HG03025 (cell line): ENCODE results near the gene APPL1.

Experiments
- ATAC-seq: cut with Tn5 transposase; IDR thresholded peaks from one replicate; pipeline ENCODE4 v1.9.1; 2021; ENCODE audit warnings: mild to moderate bottlenecking, moderate library complexity; ENCODE audit not compliant: unreplicated experiment, low FRiP score

Gene APPL1, protein sequence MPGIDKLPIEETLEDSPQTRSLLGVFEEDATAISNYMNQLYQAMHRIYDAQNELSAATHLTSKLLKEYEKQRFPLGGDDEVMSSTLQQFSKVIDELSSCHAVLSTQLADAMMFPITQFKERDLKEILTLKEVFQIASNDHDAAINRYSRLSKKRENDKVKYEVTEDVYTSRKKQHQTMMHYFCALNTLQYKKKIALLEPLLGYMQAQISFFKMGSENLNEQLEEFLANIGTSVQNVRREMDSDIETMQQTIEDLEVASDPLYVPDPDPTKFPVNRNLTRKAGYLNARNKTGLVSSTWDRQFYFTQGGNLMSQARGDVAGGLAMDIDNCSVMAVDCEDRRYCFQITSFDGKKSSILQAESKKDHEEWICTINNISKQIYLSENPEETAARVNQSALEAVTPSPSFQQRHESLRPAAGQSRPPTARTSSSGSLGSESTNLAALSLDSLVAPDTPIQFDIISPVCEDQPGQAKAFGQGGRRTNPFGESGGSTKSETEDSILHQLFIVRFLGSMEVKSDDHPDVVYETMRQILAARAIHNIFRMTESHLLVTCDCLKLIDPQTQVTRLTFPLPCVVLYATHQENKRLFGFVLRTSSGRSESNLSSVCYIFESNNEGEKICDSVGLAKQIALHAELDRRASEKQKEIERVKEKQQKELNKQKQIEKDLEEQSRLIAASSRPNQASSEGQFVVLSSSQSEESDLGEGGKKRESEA

DNA sequence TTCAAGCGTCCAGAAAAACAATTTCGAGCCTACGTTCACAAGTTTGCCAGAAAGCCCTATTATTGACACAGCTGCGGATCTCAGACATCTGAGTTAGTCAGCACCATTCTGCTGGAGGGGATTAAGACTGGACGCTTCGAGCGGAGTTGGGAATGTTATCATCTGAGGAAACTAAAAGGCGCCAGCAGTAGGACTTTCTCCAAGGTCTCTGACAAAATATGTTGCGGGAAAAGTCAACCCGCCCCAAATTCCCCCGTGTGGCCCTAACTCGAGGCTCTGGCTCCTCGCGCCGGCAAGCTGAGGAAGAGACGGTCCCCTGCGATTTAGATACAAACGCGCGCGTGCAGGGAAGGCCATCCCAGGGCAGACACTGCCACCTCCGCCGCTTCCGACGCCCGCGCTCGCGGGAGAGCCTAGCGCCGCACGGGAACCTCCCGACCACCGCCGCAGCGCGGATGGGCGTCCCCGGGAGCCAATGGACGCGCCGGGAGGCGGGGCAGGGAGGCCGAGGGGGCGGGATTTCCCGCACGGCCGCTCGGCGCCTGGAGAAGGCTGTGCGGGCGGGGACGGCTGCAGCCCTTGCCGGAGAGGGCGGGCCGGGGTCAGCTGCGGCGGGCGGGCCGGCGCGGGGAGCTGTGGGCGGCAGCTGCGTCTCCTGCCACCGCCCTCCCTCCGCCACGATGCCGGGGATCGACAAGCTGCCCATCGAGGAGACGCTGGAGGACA, at the start of gene APPL1:
Gene APPL1 (plus strand): TSS at position 526 of the 726 bp plus-strand sequence. CDS start 155 bp downstream, at position 681.
- peak; percentile 87 for ATAC-seq

DNA sequence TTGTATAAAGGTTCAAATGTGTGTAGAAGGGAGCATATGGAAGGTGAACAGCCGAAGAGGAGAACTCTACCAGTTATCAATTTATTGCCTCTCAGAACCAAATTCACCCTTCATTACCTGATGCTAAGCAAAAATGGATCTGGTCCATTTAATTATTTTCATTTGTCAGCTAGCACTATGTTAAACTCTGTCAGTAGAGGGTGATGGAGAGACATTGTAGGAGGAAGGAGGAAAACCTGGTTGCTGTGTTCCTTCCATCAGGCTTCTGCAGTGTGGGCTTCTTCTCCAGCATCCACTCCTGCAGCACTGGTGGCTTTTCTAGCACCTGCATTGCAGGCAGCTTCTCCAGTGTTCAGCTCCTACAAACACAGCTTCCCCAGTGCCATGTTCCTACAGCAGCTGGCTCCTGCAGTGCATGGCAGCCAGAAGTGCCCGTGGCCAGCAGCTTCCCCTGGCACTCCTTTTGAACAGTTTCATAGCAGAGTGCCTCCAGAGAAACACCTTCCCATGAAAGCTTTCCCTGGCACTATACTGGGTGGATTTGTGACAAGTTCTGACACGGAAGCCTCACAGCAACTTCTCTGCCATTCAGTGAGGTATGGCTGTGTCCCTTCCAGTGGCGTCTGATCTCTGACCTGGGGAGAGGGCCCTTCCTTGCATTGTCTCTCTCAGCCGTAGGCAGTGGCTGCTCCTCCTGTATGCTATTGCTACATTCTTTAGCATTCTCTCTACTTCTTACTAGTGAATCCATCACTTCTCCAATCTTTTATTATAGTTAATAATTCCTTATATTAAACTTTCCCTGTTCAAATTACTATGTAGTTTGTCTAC, 47.7 kb upstream of the APPL1 start:
- ATAC-seq, result no peak

DNA sequence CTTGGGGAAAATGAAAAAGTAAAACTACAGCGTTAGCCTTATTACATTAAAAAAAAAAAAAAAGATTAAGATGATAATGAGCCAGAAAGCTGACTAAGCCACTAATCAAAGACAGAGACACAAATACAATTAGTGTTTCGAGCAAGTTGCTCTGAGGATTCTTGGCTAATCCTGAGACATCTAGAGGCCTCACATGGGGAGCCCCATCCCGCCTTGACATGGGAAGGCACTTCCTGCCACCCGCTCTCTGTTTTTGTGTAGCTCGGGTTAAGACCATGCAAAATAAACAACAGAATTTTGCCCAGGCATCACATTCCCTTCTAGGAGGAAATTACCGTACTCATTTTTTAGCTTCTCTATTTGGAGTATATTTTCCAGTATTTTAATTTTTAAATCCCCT, 43.0 kb upstream of the APPL1 start:
- no peak for ATAC-seq

DNA sequence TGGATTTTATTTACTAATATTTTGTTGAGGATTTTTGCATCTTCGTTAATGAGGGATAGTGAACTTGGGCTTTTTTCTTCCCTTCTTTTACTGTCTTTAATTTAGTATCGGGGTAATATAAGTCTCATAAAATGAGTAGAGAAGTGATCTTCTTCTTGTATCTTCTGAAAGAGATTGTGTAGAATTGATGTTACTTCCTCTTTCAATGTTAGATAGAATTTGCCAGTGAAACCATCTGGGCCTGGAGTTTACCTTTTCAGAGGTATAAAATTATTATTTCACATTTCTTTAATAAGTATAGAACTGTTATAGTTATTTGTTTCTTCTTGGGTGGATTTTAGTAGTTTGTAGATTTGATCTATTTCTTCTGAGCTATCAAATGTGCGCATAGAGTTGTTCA, 35.5 kb upstream of the APPL1 start:
- no peak for ATAC-seq

DNA sequence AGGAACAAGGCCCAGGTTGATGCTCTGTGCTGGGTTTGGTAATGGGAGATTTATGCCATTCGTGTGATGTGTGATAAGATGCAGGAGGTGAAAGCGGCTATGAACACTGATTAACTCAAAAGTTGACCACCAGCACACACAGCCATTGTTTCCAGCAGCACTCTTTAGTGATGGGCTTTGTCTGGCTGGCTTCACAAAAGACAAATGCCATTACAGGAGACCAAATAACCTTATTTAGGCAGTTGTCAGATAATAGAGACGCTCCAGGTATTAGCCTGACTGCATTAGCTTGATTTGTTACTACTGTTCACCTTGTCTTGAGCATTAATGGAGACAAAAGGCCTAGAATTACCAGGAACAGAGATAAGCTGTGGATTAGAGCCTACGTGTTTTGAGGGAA, 32.9 kb upstream of the APPL1 start:
- no peak for ATAC-seq

DNA sequence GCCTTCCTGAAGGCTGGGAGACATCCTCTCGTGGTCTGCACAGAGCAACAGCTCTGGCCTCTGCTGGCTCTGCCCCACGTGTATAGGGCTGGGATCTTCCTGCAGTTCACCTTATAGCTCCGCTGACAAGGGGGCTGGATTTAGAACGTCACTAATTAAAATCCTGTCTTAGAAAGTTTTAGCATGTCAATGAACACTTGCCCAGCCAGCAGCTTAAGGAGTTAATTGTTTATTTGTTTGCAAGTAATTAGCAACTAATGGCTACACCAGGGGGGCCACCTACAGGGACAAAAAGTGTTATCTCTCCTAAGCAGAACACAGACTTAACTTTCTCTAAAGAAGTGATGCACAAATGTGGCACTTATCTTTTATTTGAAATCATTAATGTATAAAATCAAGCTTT, 27.6 kb upstream of the APPL1 start, which contains the start of gene HESX1:
Gene HESX1 (minus strand): TSS at position 84 of the 403 bp plus-strand sequence. CDS start 60 bp downstream, at position 24.
- no peak for ATAC-seq

DNA sequence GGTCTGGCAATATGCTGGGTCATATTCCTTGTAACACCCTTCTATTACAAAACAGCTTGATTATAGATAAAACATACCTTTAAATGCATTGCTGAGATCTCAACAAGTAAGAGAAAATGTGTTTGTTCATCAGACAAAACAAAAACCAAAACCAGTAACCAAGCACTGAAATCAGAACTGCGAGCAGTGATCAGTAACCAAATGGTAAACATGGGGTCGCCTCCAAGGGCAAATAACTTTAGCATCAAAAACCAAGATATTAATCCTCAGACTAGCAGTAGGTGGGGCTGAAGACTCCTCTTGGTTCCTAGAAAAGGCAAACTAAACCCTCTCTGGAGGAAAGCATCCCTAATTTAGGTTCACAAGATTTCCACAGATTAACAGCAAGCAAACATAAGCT, 21.1 kb upstream of the APPL1 start:
- no peak for ATAC-seq

DNA sequence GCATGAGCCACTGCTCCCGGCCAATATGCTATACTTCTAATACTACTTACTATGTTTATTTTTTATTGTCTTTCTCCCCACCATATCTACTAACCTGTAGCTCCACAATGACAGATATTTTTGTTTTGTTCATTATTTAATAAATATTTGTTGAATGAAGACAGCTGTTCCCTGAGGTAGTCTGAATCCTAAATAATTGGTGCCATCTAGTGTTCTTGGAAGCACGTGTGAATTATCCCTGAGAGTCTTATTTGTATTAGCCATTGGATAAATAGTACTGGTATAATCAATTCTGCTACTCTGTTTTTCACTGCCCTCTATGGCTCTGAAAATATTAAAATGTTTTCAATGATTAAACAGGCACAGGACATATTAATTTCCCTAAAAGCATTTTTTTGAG, 5.6 kb upstream of the APPL1 start:
- ATAC-seq, result no peak

DNA sequence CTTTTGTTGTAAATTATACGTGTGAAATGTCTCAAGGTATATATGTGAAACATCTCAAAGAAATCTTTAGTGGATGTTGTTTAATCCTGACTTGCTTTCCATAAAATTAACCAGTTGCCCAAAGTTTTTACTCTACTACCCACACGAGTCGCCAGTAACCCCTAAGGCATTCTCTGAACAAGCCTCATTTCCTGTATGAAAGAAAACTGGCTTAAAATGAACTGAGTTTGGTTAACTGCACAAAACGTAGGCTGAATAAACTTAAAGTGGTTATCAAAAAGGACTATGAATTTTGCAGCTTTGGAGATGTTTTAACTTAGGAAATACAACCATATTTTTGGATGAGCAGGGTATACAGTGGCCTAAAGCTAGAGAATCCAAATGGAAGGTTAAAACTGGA, 2.7 kb upstream of the APPL1 start:
- ATAC-seq, result no peak

DNA sequence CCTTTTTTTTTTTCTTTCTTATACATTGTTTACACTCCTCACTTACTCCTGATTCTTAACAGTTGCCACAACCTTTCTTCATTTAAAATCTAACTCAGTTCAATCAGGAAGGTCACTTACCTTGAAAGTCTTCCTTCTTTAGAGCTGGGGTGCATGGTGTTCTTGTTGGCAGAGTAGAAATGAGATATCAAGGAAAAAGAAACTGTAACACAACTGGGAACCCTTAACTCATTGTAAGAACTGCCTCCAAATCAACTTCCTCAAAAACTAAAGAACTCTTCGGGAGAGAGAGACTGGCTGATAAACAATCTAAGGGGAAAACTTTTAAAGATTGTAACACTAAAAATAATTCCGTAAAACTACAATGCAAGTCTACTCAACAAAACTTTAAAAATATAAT, 1.4 kb upstream of the APPL1 start:
- ATAC-seq, result no peak

DNA sequence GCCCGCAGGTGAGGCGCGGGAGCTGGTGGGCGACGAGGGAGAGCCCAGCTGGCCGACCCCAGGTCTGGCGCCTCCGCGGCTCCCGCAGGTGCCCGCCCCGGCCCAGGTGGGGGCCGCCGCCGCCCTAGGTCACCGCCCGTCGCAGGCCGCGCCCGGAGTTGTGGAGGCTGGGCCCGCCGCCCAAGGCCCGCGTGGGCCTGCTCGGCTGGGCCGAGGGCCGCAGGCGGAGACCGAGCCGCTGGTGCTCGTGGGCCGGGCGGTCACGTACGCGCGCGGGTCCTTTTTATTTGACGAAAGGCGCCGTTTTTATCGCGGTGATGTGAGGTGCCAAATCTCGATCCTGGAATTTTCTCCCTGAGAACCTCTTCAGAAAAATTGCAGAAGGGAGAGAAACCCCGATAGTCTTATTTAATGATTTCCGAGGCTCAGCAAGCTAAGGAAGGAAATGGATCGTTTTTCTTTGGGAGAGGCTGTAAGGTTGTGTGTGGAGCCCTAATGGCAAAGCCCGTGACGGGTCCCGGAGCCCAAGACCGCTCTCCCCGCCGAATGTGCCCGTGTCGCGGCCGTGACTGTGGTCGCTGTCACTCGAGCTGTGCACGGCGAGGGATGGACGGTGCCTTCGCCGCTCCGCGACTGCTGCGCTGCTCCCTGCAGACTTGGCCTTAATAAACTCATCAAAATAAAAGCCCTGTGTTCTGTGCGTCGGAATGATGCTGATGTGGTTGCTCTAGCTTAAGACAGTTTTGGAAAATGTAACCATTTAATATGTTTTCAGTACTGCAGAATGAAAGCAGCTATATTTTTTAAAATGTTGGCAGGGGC, 612 bp downstream of the APPL1 start:
- ATAC-seq, result peak; percentile 53

DNA sequence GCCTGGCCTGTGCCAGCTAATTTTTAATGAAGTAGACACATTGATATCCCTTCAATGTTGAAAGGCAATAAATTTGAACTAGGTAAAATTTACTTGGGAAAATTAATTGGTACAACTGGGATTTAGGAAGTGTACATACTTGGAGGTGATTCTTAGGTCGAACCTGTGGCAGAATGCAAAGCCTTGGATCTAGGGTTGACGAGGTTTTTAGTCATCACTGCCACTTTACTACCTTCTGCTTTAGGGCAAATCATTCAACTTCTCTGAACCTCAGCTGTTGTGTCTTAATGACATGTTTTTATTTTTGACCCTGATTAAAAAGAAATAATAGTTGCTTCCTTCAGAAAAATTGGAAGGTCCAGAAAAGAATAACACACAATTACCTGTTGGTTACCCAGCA, 2.5 kb downstream of the APPL1 start:
- ATAC-seq, result no peak

DNA sequence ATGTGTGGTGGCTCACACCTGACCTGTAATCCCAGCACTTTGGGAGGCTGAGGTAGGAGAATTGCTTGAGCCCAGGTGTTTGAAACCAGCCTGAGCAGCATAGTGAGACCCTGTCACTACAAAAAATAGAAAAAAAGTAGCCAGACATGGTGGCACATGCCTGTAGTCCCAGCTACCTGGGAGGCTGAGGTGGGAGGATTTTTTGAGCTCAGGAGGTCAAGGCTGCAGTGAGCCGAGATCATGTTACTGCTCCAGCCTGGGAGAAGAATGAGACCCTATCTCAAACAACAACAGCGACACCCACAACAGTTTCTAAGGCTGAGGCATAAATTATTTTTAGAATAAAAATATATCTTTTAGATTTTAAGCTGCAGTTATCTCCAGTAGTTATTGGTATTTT, 6.3 kb downstream of the APPL1 start:
- no peak for ATAC-seq

DNA sequence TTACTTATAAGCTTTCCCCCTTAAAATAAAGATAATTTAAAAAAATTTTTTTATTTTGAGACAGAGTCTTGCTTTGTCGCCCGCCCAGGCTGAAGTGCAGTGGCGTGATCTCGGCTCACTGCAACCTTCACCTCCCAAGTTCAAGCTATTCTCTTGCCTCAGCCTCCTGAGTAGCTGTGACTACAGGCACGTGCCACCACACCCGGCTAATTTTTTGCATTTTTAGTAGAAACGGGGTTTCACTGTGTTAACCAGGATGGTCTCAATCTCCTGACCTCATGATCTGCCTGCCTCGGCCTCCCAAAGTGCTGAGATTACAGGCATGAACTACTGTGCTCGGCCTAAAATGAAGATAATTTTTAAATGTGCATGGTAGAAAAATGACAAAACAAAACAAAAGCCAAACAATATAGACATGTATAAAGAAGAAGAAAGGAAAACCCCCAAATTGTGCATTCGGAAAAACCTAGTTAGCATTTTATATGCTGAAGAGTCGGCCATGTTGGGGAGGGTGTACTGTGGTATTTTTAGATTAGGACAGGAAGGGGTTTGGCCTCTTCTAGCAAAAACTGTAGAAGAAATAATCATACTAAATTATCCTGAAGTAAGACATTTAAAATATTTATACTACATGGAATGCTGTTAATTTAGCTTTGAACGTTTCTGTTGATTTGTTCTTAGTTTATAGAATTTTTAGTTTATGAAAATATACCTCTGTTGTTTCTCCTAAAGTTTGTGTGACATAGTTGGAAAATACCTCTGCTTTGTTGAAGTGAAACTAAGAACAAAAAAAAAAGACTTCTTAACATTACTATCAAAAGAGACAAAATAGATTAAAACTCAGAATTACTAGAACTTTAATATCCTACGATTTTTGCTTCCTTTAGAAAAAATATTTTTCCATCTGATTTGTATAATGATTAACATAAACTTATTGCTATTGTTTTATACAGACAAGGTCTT, 7.4 kb downstream of the APPL1 start:
- no peak for ATAC-seq

DNA sequence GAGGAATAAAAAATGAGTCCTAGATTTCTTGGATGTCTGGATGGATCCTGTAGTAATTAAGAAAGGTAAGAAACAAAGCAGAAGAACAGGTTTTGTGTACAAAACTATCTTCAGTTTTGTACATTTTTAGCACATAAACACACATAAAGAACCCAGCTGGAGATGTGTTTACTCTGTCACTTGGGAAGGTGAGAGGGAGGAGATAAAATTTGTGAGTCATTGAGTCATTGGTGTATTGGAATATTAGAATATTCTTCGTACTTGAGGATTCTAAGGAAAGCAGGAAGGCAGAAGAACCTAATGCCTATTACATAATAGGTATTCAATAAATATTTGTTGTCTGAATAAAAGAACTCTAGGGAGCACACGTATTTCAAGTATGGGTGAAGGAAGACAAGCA, 17.4 kb downstream of the APPL1 start:
- ATAC-seq, result no peak

DNA sequence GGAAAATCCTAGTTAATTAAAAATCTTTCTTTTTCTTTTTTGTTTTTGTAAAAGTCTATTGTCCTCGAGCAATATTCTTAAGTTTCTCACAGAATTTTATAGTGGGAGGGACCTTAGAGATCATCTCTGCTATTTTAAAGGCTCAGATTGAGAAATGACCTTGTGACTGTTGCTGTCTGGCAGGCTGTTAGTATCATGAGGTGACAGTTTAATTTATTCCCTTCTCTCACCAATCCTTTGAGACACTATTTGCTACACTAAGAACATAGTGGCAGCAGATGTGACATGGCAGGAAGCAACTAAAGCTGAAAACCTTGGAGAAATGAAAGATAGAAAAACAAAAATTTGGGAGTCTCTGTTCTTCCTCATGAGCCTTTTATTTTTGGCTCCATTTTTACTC, 24.9 kb downstream of the APPL1 start:
- ATAC-seq, result no peak

DNA sequence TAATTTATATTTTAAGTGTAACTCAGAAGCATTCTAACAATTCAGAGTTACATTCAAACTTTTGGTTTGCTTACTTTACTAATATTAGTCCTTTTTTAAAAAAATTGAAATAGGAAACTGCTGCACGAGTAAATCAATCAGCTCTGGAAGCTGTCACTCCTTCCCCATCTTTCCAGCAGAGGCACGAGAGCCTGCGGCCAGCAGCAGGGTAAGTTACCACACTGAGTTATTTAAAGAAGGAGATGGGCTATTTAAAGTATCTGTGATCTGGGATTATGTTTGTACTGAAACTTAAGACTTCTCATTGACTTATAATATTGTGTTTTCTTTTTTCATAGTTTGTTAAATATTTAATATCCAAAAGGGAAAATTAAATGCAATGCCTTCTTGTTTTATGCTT, 29.3 kb downstream of the APPL1 start:
- ATAC-seq, result no peak

DNA sequence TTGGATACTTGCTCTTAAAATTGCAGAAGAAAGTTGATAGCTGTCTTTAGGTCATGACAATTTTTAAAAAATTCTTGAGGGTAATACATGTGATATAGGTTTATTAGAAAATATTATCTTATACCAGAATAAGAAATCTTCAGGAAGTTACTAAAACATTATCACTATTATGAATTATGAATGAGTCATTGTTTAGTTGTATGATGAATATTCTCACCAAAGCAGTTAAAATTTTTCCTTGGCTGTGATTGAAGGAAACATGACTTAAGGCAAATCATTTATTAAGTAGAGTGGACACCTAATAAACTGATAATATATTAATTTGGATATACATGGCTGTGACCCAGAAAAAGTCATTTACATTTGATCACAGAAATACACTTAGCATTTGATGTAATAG, 30.1 kb downstream of the APPL1 start:
- no peak for ATAC-seq
